GF-D8 (cell line): ENCODE results near the gene PIK3CA.
"Not testable (repeated sequence)": the region's sequence is repeated elsewhere in the genome, so short reads cannot be mapped to it uniquely, and the experiment has no call there.

Experiments
- DNase-seq: peaks from one replicate; lab custom pipeline; 2025; lab: John Stamatoyannopoulos, UW

PIK3CA gene

DNA sequence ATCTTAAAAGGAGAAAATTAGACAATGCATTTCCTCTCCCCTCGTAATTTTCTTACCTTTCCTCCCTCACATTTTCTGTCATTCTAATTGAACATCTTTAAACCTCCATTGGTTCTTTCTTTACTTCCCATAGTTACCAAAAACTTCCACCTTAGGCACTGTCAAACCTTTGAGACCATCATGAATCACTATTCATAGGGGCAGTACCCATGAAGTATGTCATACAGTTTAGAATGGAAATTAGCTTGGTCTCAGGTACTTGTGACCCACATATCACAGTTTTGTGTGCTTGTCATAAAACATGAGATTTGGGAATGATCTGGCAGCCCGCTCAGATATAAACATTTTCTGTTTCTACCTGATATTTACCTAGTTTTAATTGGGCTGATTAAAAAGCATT is 52.6 kb downstream of the PIK3CA start:
- no peak for DNase-seq

DNA sequence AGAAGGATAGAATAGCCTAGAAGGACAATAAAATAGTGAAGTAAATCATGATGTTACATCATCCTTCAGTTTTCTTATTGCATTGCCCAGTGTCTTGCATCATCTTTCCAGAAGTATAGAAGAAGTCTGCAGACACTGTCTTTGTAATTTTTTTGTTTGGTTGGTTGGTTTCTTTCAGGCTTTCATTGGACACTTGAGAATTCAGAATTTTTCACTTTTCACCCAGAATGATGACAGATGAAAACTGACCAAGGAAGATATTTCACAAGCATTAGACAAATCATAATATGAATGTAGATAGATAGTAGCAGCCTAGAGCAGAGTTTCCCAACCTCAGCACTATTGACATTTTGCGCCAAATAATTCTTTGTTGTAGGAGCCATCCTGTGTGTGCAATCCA is 67.4 kb downstream of the PIK3CA start:
- DNase-seq, result peak; percentile 12

DNA sequence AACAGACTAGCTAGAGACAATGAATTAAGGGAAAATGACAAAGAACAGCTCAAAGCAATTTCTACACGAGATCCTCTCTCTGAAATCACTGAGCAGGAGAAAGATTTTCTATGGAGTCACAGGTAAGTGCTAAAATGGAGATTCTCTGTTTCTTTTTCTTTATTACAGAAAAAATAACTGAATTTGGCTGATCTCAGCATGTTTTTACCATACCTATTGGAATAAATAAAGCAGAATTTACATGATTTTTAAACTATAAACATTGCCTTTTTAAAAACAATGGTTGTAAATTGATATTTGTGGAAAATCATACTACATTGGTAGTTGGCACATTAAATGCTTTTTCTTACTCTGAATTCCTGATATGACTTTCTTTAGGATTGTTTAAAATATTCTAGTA is 70.1 kb downstream of the PIK3CA start:
- DNase-seq, result not testable (repeated sequence)

DNA sequence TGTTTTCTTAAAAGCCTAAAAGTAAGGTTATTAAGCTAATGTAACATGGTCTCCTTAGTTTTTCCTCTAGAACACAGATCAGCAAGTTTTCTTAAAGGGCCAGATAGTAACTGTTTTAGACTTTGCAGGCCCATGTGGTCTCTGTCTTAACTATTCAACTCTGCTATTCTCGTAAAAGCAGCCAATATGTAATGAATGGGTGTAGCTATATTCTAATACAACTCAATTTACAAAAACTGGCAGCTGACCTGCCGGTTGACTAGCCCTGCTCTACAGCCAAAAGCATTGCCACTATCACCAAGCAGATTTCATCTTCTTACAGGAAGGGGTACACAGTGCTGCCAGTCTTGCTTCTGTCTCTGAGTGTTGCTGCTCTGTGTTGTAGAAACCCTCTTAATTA is 75.4 kb downstream of the PIK3CA start:
- no peak for DNase-seq

DNA sequence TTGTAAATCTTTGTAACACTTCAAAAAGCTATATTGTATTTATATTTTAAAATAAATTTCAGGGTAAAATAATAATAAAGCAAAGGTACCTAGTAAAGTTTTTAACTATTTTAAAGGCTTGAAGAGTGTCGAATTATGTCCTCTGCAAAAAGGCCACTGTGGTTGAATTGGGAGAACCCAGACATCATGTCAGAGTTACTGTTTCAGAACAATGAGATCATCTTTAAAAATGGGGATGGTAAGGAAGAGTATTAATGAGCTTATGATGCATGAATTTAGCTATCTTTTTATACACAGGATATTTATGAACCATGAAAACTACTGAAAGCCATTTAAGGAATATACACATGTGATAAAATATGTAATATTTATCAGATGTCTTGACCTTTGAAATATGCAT is 76.4 kb downstream of the PIK3CA start:
- no peak for DNase-seq

DNA sequence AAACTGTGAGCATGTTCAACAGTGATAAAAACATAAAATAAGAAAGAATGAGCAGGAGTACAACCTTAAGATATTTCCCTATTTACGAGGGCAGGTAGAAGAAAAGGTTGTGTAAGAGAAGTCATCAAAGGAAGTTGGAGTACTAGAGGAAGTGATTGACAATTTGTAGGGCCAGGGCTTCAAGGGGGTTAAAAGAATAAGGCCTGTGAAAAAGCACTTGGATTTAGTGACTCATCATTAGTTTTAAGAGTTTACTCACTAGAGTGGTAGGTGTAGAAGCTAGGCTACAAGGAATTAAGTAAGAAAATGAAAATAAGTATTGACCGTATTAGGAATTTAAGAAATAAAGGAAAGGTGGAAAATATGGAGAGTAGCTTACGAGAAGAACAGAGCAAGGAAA is 79.2 kb downstream of the PIK3CA start:
- no peak for DNase-seq

DNA sequence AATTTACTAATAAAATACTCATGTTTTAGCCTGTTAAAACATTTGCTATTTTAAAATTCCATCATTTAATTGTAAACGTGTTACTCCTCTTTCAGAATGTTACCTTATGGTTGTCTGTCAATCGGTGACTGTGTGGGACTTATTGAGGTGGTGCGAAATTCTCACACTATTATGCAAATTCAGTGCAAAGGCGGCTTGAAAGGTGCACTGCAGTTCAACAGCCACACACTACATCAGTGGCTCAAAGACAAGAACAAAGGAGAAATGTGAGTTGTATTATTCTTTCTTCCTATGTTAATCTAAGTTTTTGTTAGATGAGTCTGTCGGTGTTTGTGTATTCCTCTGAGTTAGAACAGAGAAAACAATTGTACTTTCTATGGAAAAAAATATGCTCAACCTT is 81.0 kb downstream of the PIK3CA start:
- DNase-seq, result no peak

DNA sequence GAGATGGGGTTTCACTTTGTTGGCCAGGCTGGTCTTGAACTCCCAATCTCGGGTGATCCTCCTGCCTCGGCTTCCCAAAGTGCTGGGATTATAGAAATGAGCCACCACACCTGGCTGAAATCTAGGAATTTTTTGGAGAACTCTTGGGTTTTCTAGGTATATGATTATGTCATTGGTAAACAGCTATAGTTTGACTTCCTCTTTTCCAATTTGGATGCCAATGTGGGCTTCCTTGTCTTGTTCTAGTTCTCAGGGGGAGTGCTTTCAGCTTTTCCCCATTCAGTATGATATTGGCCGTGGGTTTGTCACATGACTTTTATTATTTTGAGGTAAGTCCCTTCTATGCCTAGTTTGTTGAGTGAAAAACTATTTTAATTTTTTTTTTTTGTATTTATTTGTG is 84.9 kb downstream of the PIK3CA start:
- peak; percentile 1 for DNase-seq

- peak; percentile 1 for DNase-seq
Measured at GRCh38 chr3:179234199-179234598, 86.0 kb downstream of the PIK3CA start.

DNA sequence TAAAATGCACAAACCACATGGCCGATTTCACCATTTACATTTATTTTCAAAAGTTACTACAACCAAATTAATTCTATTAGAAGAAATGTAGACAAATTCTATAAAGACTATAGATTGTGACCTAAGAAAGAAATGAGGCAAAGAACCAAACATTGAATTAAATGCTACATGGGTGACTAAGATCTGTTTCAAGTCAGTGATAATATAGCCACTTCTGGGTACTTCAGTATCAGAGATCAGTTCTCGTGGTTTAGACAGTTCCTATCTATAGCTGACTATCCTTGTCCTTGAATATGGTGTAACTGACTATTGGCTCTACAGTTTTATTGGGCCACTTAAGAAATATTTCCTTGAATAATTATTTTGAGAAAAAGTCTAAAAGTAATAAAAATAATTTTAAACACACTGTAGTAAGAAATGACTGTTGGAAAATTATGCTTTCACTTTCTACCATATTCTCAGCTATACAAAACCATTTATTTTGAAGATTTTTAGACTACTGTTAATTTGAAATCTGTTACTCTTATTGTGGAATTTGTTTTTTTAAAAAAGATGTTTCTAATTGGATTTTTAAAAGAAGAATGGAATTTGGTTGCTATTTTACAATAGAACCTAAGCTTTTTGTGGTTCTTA is 88.6 kb downstream of the PIK3CA start:
- peak; percentile 34 for DNase-seq

- not testable (repeated sequence) for DNase-seq
Measured at GRCh38 chr3:179240299-179240698, 92.1 kb downstream of the PIK3CA start.

- DNase-seq, result not testable (repeated sequence)
Measured at GRCh38 chr3:179242859-179243258, 94.7 kb downstream of the PIK3CA start.

GRCh38 chr3:179244878-179245277 is 96.7 kb downstream of the PIK3CA start:
- DNase-seq, result no peak

- no peak for DNase-seq
Measured at GRCh38 chr3:179247289-179248015, 99.3 kb downstream of the PIK3CA start.

GRCh38 chr3:179250803-179251476 is 102.8 kb downstream of the PIK3CA start, which contains the start of gene KCNMB3:
Gene KCNMB3, minus strand, starts transcription at chr3:179251114. Its CDS starts 124 bp downstream, at chr3:179250990.
- no peak for DNase-seq

- DNase-seq, result no peak
Measured at GRCh38 chr3:179256813-179257212, 108.7 kb downstream of the PIK3CA start.

DNA sequence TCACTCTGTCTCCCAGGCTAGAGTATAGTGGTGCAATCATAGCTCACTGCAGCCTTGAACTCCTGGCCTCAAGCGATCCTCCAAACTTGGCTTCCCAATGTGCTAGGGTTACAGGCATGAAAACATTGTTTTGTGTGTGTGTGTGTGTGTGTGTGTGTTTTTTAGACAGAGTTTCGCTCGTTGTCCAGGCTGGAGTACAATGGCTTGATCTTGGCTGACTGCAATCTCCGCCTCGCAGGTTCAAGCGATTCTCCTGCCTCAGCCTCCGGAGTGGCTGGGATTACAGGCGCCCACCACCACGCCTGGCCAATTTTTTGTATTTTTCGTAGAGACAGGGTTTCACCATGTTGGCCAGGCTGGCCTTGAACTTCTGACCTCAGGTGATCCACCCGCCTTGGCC is 109.6 kb downstream of the PIK3CA start:
- DNase-seq, result not testable (repeated sequence)

- no peak for DNase-seq
Measured at GRCh38 chr3:179258820-179259219, 110.7 kb downstream of the PIK3CA start.

DNA sequence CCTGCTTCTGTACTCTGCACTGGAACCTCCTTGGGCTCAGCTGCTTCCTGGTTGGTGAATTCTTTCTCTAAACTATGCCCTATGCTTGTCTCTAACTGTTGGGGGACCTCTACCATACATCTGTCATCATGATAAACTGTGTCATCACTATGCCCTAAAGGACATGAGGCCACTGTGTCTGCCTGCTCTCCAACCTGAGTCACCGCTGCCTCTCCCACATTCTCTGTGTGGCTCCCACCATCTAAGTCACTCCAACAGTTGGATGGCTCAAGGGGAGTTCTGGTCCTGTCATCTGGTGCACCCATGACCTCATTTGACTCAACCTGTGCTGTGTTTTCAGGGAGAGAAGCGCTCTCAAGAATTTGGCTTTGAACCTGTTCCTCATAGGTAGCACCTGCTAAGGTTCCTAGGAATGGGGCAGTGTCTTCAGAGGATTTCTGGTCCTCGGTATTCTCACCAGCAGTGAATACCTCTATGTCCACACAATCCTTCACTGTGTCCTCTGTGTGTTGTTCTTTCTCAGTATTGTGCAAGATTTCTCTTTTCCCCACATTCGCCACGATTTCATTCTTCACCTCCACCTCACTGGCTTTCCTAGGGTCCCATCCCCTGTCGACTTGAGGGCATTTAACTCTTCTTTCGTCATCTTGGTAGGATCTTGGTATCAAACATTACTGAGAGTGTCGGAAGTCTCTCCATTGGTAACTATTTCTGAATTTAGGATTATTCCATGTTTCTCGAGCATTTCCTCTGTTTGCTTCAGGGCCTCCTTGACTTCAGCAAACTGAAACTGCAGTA is 112.0 kb downstream of the PIK3CA start:
- DNase-seq, result not testable (repeated sequence)

DNA sequence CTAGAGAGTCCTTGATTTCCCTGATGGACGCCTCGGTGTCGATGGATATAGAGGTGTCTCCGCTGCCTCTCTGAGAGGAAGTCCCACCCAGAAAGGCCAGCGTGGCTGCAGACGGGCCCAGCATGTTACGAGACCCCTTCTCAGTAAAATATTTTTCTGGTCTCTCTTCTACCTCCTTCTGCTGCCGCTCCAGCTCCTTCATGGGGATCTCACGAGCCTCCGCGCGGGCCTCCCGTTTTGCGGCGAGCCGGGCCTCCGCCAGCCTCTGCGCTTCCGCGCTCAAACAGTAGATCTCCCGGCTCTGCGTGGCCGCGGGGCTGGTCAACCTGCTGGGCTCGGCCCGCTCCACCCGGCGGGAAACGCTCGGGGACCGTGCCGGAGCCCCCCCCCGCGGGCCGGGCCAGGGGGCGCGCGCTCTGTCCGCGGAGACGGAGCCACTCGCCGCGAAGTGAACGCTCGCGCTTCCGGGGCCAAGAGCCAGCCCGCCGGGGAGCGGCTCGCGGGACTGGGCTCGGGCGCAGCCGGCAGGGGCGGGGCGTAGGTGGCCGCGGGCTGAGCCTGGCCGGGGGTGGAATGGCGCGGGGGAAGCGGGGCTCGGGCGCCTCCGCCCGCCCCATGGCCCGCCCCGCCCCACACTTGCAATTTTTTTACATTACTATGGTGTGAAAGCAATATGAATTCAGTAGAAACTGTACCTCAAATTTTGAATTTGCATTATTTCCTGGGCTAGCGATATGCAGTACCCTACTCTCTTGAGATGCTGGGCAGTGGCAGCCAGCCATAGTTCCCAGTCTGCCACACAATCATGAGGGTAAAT is 113.0 kb downstream of the PIK3CA start:
- DNase-seq, result no peak

GRCh38 chr3:179263134-179263533 is 115.0 kb downstream of the PIK3CA start:
- DNase-seq, result no peak
